Lower leg skin (tissue), 4 donors: ENCODE results near the gene PRRT1B. TPM values are rescaled to one million over a fixed set of nuclear protein-coding genes. Genes with fewer than 3 reads are reported as not detected.
A peak's percentile ranks its signal among the peaks of the same experiment; 100 is the strongest.

Experiments
- DNase-seq, 2 donors: peaks; one replicate each; pipeline ENCODE4 v3.0.0-alpha.2; 2019; ENCODE audit warnings: low spot score in 2 of 2
- H3K4me3 ChIP-seq: fragments of 200-600 bp; sonication (generic); 2 replicates; pipeline ENCODE4 v1.5.1; 2017; ENCODE audit warnings: mild to moderate bottlenecking, low read depth; ENCODE audit not compliant: poor library complexity, severe bottlenecking
- POLR2A ChIP-seq, 2 donors: fragments of 450-650 bp; IDR thresholded peaks; one replicate each; pipeline ENCODE4 v1.6.1; 2016 to 2017; ENCODE audit warnings: antibody characterized with exemption in 2 of 2, mild to moderate bottlenecking in 1 of 2, moderate library complexity in 1 of 2
- WGBS, 2 donors: methylation state at CpG; one replicate each; pipeline ENCODE4 v1.1.5; 2018; 5-methylcytosine and 5-hydroxymethylcytosine counted together
- intact Hi-C: fragments of 100-400 bp; cut with DNase I; formaldehyde crosslinking; loops from one replicate; pipeline ENCODE4 v1.15.0; 2023; ENCODE audit warnings: low total_unique reads
- total RNA-seq, 4 donors: library from RNA; depleted of rRNA; stranded (reverse); fragments of >200 nt; gene quantifications; one replicate each; pipeline ENCODE4 v1.1.0, GENCODE V29; 2016
- TF ChIP-seq, protein P1 (sequence below), 3 donors: fragments of 450-650 bp; IDR thresholded peaks; one replicate each; pipeline ENCODE4 v1.5.1; 2016; ENCODE audit warnings: antibody characterized with exemption in 3 of 3, mild to moderate bottlenecking in 3 of 3, moderate library complexity in 2 of 3

Gene PRRT1B
- total RNA-seq, 4 donors from 2014 or later = not detected

GRCh38 chr9:131589124-131589711, 43.9 kb downstream of the PRRT1B start:
- DNase-seq = no peak
- intact Hi-C loops = no loop called here
- no peak for TF ChIP-seq POLR2A (IDR thresholded peaks at IDR 0.05)
- TF ChIP-seq, protein P1, sequence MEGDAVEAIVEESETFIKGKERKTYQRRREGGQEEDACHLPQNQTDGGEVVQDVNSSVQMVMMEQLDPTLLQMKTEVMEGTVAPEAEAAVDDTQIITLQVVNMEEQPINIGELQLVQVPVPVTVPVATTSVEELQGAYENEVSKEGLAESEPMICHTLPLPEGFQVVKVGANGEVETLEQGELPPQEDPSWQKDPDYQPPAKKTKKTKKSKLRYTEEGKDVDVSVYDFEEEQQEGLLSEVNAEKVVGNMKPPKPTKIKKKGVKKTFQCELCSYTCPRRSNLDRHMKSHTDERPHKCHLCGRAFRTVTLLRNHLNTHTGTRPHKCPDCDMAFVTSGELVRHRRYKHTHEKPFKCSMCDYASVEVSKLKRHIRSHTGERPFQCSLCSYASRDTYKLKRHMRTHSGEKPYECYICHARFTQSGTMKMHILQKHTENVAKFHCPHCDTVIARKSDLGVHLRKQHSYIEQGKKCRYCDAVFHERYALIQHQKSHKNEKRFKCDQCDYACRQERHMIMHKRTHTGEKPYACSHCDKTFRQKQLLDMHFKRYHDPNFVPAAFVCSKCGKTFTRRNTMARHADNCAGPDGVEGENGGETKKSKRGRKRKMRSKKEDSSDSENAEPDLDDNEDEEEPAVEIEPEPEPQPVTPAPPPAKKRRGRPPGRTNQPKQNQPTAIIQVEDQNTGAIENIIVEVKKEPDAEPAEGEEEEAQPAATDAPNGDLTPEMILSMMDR (IDR thresholded peaks at IDR 0.05) = no peak
- WGBS, 2 donors = 95 to 96% methylated on average over 12 to 16 of the region's 16 CpGs
- H3K4me3 ChIP-seq = no peak overlapping the region

DNA sequence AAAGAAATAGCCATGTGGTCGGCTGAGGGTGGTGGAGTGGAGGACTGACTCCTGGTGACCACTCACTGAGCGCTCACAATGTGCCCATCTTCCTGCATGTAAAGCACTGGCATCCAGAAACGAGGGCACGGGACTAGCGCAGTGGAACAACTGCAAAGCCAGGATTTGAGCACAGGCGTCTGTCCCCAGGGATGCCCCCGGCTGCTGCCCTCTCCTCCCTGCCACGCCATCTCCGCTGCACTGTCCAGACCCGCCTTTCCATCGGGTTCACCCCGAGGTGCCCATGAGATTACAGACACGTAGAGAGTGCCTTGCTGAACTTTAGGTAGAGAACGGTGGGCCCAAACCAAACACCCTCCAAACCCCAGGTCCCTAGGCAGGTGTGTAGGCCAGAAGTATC, 44.7 kb downstream of the PRRT1B start:
- no peak for DNase-seq
- TF ChIP-seq POLR2A (IDR thresholded peaks at IDR 0.05) = no peak
- TF ChIP-seq, protein P1 (IDR thresholded peaks at IDR 0.05) = no peak
- no peak overlapping the region for H3K4me3 ChIP-seq
- 91 to 92% methylated on average over 14 of the region's 14 CpGs for WGBS, 2 donors
- intact Hi-C loops = loop anchor here (2.0 kb wide), 1 partner anchor 153 kb away; no protein-coding TSS in a partner anchor

DNA sequence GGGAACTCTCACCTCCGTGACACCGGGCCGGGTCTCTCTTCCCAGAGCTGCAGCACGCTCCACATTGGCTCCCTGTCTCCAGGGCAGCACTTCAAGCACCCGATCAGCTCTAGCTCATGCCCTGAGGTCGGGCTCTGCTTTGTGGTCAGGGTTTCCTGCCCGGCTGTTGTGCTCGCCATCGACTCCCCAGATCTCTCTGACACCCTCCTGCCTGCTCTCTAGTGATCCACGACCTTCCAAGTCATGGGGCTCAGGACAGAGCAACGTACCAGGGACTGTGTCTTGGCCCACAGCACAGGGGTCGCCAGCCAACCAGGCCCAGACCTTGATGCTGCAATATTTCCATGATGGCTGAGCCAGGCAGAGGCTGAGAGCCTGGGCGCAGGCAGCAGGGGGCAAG, 45.1 kb downstream of the PRRT1B start:
- no peak for DNase-seq
- intact Hi-C loops = loop anchor here (2.0 kb wide), 1 partner anchor 152 kb away; no protein-coding TSS in a partner anchor
- no peak overlapping the region for H3K4me3 ChIP-seq
- TF ChIP-seq POLR2A (IDR thresholded peaks at IDR 0.05) = no peak
- TF ChIP-seq, protein P1 (IDR thresholded peaks at IDR 0.05) = no peak
- WGBS, 2 donors = 77 to 84% methylated on average over 10 to 13 of the region's 13 CpGs

- intact Hi-C loops = loop anchor here (2.0 kb wide), 1 partner anchor 152 kb away; no protein-coding TSS in a partner anchor
- TF ChIP-seq, protein P1 (IDR thresholded peaks at IDR 0.05) = no peak
- TF ChIP-seq POLR2A (IDR thresholded peaks at IDR 0.05) = no peak
- peak; percentile 63 to 93 for DNase-seq
- no peak overlapping the region for H3K4me3 ChIP-seq
- 74% methylated on average over 21 of the region's 21 CpGs for WGBS, 2 donors
Measured at GRCh38 chr9:131590907-131591844, 45.9 kb downstream of the PRRT1B start.

DNA sequence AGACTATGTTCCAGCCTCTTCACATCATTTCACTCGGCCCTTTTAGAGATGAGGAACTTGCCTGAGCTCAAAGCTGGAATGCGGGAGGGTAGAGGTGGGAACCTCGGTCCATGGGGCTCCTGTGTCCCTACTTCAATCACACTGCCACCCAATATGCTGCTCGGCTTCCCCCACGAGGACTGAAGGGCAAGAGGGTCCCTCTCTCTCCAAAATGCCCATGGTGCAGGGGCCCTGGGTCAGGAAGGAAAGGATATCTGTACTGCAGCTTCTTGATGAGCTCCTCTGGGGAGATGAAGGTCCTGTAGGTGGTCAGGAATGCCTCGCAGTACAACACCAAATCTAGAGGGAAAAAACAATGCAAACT, 46.5 kb downstream of the PRRT1B start:
- intact Hi-C loops = loop anchor here (2.0 kb wide), 1 partner anchor 151 kb away; no protein-coding TSS in a partner anchor
- TF ChIP-seq POLR2A (IDR thresholded peaks at IDR 0.05) = no peak
- TF ChIP-seq, protein P1 (IDR thresholded peaks at IDR 0.05) = no peak
- no peak for DNase-seq
- 68 to 73% methylated on average over 6 of the region's 6 CpGs for WGBS, 2 donors
- H3K4me3 ChIP-seq = no peak overlapping the region
